ENCODE results near the gene SYTL1. TPM values are rescaled to one million over a fixed set of nuclear protein-coding genes. Genes with fewer than 3 reads are reported as not detected.

Gene SYTL1
- total and polyA plus RNA-seq, 9 of the 15 experiments (the other 6 are each of a cell fraction or from before 2014, with no cell fraction given), result 0.04 to 9.3 (median 1.7) TPM

GRCh38 chr1:27342778-27343638, 1.2 kb downstream of the SYTL1 start (continued):
- TF ChIP-seq MGA (IDR thresholded peaks at IDR 0.05), result peak; percentile 82
- no peak for TF ChIP-seq ATF2 (CRISPR knock-in tag; IDR thresholded peaks at IDR 0.05)
- TF ChIP-seq RHOXF2B (CRISPR knock-in tag; conservative IDR thresholded peaks at IDR 0.05), result no peak
- TF ChIP-seq ZEB2 (IDR thresholded peaks at IDR 0.05), result 0 out of 2 replicates have a peak, but pooled peaks have one; percentile 21
- no peak for TF ChIP-seq ASH1L (IDR thresholded peaks at IDR 0.05; ENCODE audit: borderline replicate concordance, low read depth, partially characterized antibody)
- peak; percentile 19 for TF ChIP-seq NUFIP1 (IDR thresholded peaks at IDR 0.05; ENCODE audit: partially characterized antibody)
- TF ChIP-seq HNRNPH1 (optimal IDR thresholded peaks at IDR 0.05; ENCODE audit: low read depth, low read length), result no peak
- TF ChIP-seq ZNF165 (CRISPR knock-in tag; IDR thresholded peaks at IDR 0.05; ENCODE audit: borderline replicate concordance), result 0 out of 2 replicates have a peak, but pooled peaks have one; percentile 20
- TF ChIP-seq ZNF354B (CRISPR knock-in tag; IDR thresholded peaks at IDR 0.05), result no peak
- no peak for TF ChIP-seq HMBOX1 (IDR thresholded peaks at IDR 0.05)
- no peak for TF ChIP-seq ZNF274 (IDR thresholded peaks at IDR 0.05; ENCODE audit: borderline replicate concordance, low read depth, low read length)
- no peak for TF ChIP-seq FOS (IDR thresholded peaks at IDR 0.05; ENCODE audit: extremely low read depth, insufficient read length)
- TF ChIP-seq DPF2 (IDR thresholded peaks at IDR 0.05), result peak; percentile 49; the same call in 1 of the 2 replicates
- TF ChIP-seq PTRF (tag; IDR thresholded peaks at IDR 0.05), result no peak

Measured in K562 (cell line).